ENCODE results near the gene DCAF11. TPM values are rescaled to one million over a fixed set of nuclear protein-coding genes. Genes with fewer than 3 reads are reported as not detected.

DCAF11 gene
- total RNA-seq, 1 donor from 2014 or later, result 112 TPM

- peak; percentile 91 for DNase-seq (ENCODE audit: low read depth)
Observed at GRCh38 chr14:24160850-24161804, 46.5 kb downstream of the DCAF11 start, which contains the start of gene IRF9. Gene IRF9, plus strand, starts transcription at chr14:24161265. Its CDS starts 880 bp downstream, at chr14:24162145.

GRCh38 chr14:24162093-24162492 lies 47.5 kb downstream of the DCAF11 start:
- DNase-seq (ENCODE audit: low read depth), result no peak

DNA sequence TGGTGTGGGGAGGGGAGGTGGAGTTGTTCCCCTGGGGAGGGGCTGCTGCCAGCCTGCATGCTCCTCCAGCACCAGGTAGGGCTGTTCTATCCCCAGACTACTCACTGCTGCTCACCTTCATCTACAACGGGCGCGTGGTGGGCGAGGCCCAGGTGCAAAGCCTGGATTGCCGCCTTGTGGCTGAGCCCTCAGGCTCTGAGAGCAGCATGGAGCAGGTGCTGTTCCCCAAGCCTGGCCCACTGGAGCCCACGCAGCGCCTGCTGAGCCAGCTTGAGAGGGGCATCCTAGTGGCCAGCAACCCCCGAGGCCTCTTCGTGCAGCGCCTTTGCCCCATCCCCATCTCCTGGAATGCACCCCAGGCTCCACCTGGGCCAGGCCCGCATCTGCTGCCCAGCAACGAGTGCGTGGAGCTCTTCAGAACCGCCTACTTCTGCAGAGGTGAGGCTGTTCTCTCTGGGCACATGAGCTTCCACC lies 50.0 kb downstream of the DCAF11 start:
- DNase-seq (ENCODE audit: low read depth), result no peak

DNA sequence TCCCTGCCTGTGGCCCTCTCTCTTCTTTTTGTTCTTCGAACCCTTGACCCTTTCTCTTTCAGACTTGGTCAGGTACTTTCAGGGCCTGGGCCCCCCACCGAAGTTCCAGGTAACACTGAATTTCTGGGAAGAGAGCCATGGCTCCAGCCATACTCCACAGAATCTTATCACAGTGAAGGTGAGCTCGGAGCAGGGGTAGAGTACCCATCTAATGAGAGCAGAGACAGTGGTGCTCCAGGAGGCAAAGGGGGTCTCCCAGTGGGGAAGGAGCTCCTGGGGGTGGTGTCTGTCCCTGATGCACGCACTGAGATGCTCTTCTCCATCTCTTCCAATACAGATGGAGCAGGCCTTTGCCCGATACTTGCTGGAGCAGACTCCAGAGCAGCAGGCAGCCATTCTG lies 51.2 kb downstream of the DCAF11 start:
- DNase-seq (ENCODE audit: low read depth), result no peak

DNA sequence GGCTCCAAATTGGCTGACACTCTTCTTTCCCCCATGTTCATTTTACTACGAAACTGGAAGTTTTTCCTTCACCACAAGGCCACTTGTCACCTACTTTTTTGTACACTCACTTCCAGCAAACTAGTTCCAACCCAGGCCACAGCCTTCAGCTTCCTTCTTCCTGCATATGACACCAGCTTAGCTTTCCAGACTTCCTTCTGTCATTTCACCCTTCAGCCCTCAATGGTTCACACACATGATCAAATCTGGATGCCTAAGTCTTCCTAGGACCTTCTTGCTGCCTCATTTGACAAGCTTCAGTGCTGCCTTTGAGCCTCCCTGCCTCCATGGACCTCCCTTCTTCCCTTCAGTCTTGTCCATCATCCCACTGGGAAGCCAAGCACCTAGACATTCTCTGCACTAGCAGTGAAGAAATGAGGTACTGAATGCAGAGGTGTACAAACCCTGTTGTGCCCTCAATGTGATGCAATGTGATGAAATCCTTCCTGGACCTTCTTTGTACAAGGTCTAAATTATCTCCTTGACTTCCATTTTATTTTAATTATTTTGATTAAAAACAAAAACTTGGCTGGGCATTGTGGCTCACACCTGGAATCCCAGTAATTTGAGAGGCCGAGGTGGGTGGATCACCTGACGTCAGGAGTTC lies 53.0 kb downstream of the DCAF11 start:
- DNase-seq (ENCODE audit: low read depth), result no peak

DNA sequence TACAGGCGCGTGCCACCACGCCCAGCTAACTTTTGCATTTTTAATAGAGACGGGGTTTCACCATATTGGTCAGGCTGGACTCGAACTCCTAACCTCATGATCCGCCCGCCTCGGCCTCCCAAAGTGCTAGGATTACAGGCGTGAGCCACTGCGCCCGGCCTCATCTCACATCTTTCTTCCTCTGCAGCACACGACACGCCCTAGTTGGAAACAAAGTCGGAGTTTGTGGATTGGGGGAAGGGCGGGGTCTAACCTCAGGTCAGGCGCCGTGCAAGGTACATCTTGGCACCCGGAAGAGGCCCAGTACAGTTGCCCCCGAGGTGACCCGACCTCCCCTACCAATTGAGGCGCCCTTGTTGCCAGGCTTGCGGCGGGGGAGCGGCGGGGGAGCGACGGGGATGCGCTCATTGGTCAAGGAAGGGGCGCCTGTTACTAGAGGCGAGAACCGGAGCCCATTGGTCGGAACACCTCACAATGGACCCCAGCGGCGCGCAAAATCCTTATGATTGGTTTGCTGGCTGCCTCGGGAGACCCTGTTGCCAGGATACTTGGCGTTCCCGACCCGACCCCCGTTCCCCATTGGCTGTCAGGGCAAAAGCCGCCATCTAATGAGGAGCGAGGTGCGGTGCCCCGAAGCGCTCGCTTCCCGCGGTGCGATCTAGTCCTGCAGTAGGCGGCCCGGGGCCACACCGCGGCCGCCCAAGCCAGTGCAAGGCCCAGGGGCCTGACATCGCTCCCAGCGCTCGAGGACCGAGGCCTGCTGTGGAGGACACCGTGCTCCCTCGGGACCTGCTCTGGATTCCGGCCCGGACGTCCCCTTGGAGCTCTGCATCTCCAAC lies 57.1 kb downstream of the DCAF11 start, which contains the start of gene REC8:
Gene REC8 (plus strand): TSS at position 659 of the 839 bp plus-strand sequence. CDS start 473 bp downstream, outside the sequence.
- DNase-seq (ENCODE audit: low read depth), result peak; percentile 93

- no peak for DNase-seq (ENCODE audit: low read depth)
Observed at GRCh38 chr14:24172261-24172860, 57.8 kb downstream of the DCAF11 start.

DNA sequence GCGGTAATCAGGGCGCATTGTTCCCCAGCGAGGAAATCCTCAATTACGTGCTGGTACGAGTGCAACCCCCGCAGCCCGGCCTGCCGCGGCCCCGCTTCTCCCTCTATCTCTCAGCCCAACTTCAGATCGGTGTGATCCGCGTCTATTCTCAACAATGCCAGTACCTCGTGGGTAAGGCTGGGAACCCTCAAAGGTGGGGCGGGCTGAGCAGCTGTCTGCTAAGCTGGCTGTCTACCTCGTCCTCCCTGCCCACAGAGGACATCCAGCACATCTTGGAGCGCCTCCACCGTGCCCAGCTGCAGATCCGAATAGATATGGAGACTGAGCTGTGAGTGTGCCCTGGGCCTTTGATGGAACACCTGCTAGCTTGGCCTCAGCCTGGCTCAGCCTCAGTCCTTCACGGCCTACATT lies 58.3 kb downstream of the DCAF11 start:
- DNase-seq (ENCODE audit: low read depth), result no peak

Other genes with a start within 250 kb of the DCAF11 start
- 31.3 and 34.6 TPM in 2 replicates for gene DHRS4, start 161.0 kb upstream of the DCAF11 start, total RNA-seq
- gene DHRS4L2, start 125.8 kb upstream of the DCAF11 start, total RNA-seq, result 8.3 and 9.4 TPM in 2 replicates
- gene CARMIL3, start 62.8 kb upstream of the DCAF11 start, total RNA-seq, result 0.10 TPM in 1 of 2 replicates, not detected in the other
- gene CPNE6, start 43.2 kb upstream of the DCAF11 start, total RNA-seq, result not detected in 2 replicates
- 18.5 and 28.0 TPM in 2 replicates for gene PCK2, start 20.5 kb upstream of the DCAF11 start, total RNA-seq
- gene NRL, start 172 bp downstream of the DCAF11 start, total RNA-seq, result 1.6 and 2.4 TPM in 2 replicates
- 0.25 TPM in 1 of 2 replicates, not detected in the other for gene FITM1, start 15.9 kb downstream of the DCAF11 start, total RNA-seq
- 209 and 265 TPM in 2 replicates for gene PSME1, start 21.4 kb downstream of the DCAF11 start, total RNA-seq
- 10.1 and 20.7 TPM in 2 replicates for gene EMC9, start 26.8 kb downstream of the DCAF11 start, total RNA-seq
- gene PSME2, start 31.8 kb downstream of the DCAF11 start, total RNA-seq, result 69.3 and 258 TPM in 2 replicates
- 52.1 and 52.6 TPM in 2 replicates for gene RNF31, start 32.7 kb downstream of the DCAF11 start, total RNA-seq
- 78.3 and 87.7 TPM in 2 replicates for gene IRF9, start 46.5 kb downstream of the DCAF11 start, total RNA-seq
- 13.4 and 43.3 TPM in 2 replicates for gene REC8, start 57.3 kb downstream of the DCAF11 start, total RNA-seq
- 47.4 and 76.0 TPM in 2 replicates for gene IPO4, start 74.0 kb downstream of the DCAF11 start, total RNA-seq
- gene TM9SF1, start 80.7 kb downstream of the DCAF11 start, total RNA-seq, result 75.4 and 153 TPM in 2 replicates
- 0.05 TPM in 1 of 2 replicates, not detected in the other for gene TSSK4, start 90.9 kb downstream of the DCAF11 start, total RNA-seq
- 38.4 and 65.1 TPM in 2 replicates for gene CHMP4A, start 98.7 kb downstream of the DCAF11 start, total RNA-seq
- 10.0 and 10.2 TPM in 2 replicates for gene MDP1, start 101.3 kb downstream of the DCAF11 start, total RNA-seq
- gene NEDD8, start 117.6 kb downstream of the DCAF11 start, total RNA-seq, result 146 and 185 TPM in 2 replicates
- 96.7 and 106 TPM in 2 replicates for gene GMPR2, start 118.2 kb downstream of the DCAF11 start, total RNA-seq
- gene TINF2, start 127.8 kb downstream of the DCAF11 start, total RNA-seq, result 46.8 and 75.5 TPM in 2 replicates
- 0.45 and 1.6 TPM in 2 replicates for gene TGM1, start 148.4 kb downstream of the DCAF11 start, total RNA-seq
- 25.2 and 29.7 TPM in 2 replicates for gene RABGGTA, start 156.8 kb downstream of the DCAF11 start, total RNA-seq
- gene DHRS1, start 185.0 kb downstream of the DCAF11 start, total RNA-seq, result 18.3 and 29.9 TPM in 2 replicates
- gene NOP9, start 185.1 kb downstream of the DCAF11 start, total RNA-seq, result 23.2 and 32.3 TPM in 2 replicates
- 0.87 and 2.8 TPM in 2 replicates for gene CIDEB, start 193.2 kb downstream of the DCAF11 start, total RNA-seq
- 1.9 and 3.6 TPM in 2 replicates for gene LTB4R2, start 195.4 kb downstream of the DCAF11 start, total RNA-seq
- gene LTB4R, start 196.7 kb downstream of the DCAF11 start, total RNA-seq, result 0.17 and 1.3 TPM in 2 replicates
- 0.40 and 2.6 TPM in 2 replicates for gene ADCY4, start 220.3 kb downstream of the DCAF11 start, total RNA-seq
- 1.8 and 9.7 TPM in 2 replicates for gene RIPK3, start 225.2 kb downstream of the DCAF11 start, total RNA-seq

Measured in renal cortical epithelial cell (primary cell).